ENCODE results near the gene GFPT2. TPM values are rescaled to one million over a fixed set of nuclear protein-coding genes. Genes with fewer than 3 reads are reported as not detected.

Gene GFPT2
- total and polyA plus RNA-seq, 2 of the 8 experiments (the other 6 are each of a cell fraction or from before 2014, with no cell fraction given), result 83.7 to 143 TPM

- TF ChIP-seq CHD7 (IDR thresholded peaks at IDR 0.05; ENCODE audit: insufficient replicate concordance, low read length), result no peak
These were observed 17.9 kb upstream of the GFPT2 start (continued) for GRCh38 chr5:180370861-180371641.

All from H1 (cell line).